H1 (cell line): ENCODE data around the gene DUSP3. TPM values are rescaled to one million over a fixed set of nuclear protein-coding genes. Genes with fewer than 3 reads are reported as not detected.

Experiments used
- CTCF ChIA-PET: fragments of 300-600 bp; sonication (Branson Sonifier 250); formaldehyde crosslinking; loops from one replicate; lab custom pipeline; 2021; ENCODE audit not compliant: partially characterized antibody; lab: Charles Lee
- POLR2A ChIA-PET: fragments of 300-600 bp; sonication (Branson Sonifier 250); formaldehyde crosslinking; loops from one replicate; lab custom pipeline; 2021; ENCODE audit warnings: inconsistent platforms; ENCODE audit not compliant: partially characterized antibody; lab: Charles Lee
- DNase-seq, 2 experiments: peaks; one replicate each; pipeline versions ENCODE4 v3.0.0 to v3.0.0-alpha.2; 2010 to 2022; ENCODE audit warnings: low spot score in 2 of 2, low read depth in 1 of 2, mixed read lengths in 1 of 2
- FAIRE-seq: peaks from 2 replicates; lab custom pipeline; 2011; peaks lifted over from hg19 to GRCh38; lab: Jason Lieb, UNC
- H2AFZ ChIP-seq: 2 replicates; pipeline ENCODE4 v1.8.1; 2012; ENCODE audit warnings: low read length, inconsistent platforms
- H2AK5ac ChIP-seq: 2 replicates; pipeline ENCODE4 v1.6.1; 2013; ENCODE audit warnings: low read depth, low read length
- H2BK120ac ChIP-seq: replicated peaks from 2 replicates; pipeline ENCODE3; 2013; ENCODE audit warnings: low read depth, low read length, inconsistent platforms
- H2BK12ac ChIP-seq: 2 replicates; pipeline ENCODE4 v1.6.1; 2013; ENCODE audit warnings: low read depth, low read length
- H2BK15ac ChIP-seq: 2 replicates; pipeline ENCODE4 v1.6.1; 2013; ENCODE audit warnings: low read length
- H2BK20ac ChIP-seq: 2 replicates; pipeline ENCODE4 v1.6.1; 2013; ENCODE audit warnings: low read length
- H2BK5ac ChIP-seq: 2 replicates; pipeline ENCODE4 v1.6.1; 2013; ENCODE audit warnings: low read depth, low read length
- H3K14ac ChIP-seq: 2 replicates; pipeline ENCODE4 v1.6.1; 2013; ENCODE audit warnings: inconsistent platforms; ENCODE audit not compliant: insufficient read length
- H3K18ac ChIP-seq: 2 replicates; pipeline ENCODE4 v1.6.1; 2013; ENCODE audit warnings: low read length; ENCODE audit errors: extremely low read depth
- H3K23ac ChIP-seq: 2 replicates; pipeline ENCODE4 v1.6.1; 2013; ENCODE audit warnings: inconsistent platforms; ENCODE audit not compliant: insufficient read length
- H3K23me2 ChIP-seq: 2 replicates; pipeline ENCODE4 v1.6.1; 2013; ENCODE audit warnings: low read depth, low read length
- H3K27ac ChIP-seq: 2 replicates; pipeline ENCODE4 v1.6.1; 2011; ENCODE audit warnings: low read depth, low read length, inconsistent platforms
- H3K27me3 ChIP-seq, 4 experiments: replicated peaks in 1 of 4; 1 replicate in 1 of 4; 2 replicates in 3 of 4; pipeline versions ENCODE4 v1.6.1 to v1.8.1; 2011 to 2013; ENCODE audit warnings: low read length in 3 of 4, mild to moderate bottlenecking in 3 of 4, inconsistent platforms in 2 of 4, mixed read lengths in 2 of 4, moderate library complexity in 1 of 4; ENCODE audit not compliant: control insufficient read depth in 3 of 4, insufficient read depth in 3 of 4; ENCODE audit errors: extremely low read depth in 1 of 4
- H3K36me3 ChIP-seq, 4 experiments: 2 replicates each; pipeline versions ENCODE4 v1.6.1 to v1.8.1; 2011 to 2013; ENCODE audit warnings: mild to moderate bottlenecking in 4 of 4, low read length in 3 of 4, moderate library complexity in 2 of 4, control low read depth in 1 of 4, inconsistent platforms in 1 of 4; ENCODE audit not compliant: insufficient read depth in 4 of 4, control insufficient read depth in 2 of 4
- H3K4ac ChIP-seq: replicated peaks from 2 replicates; pipeline ENCODE3; 2013; ENCODE audit warnings: low read length, low read depth, mixed read lengths, inconsistent platforms; ENCODE audit not compliant: insufficient read length
- H3K4me1 ChIP-seq, 4 experiments: replicated peaks in 1 of 4; 1 replicate in 1 of 4; 2 replicates in 3 of 4; pipeline versions ENCODE4 v1.6.1 to v1.8.1; 2011 to 2013; ENCODE audit warnings: low read length in 3 of 4, inconsistent platforms in 2 of 4, mixed read lengths in 1 of 4; ENCODE audit not compliant: insufficient read depth in 4 of 4, control insufficient read depth in 3 of 4
- H3K4me2 ChIP-seq, 2 experiments: 2 replicates each; pipeline versions ENCODE4 v1.6.1 to v1.8.1; 2011 to 2013; ENCODE audit warnings: low read depth in 2 of 2, low read length in 2 of 2, control low read depth in 1 of 2, inconsistent platforms in 1 of 2, mild to moderate bottlenecking in 1 of 2; ENCODE audit not compliant: insufficient read depth in 1 of 2
- H3K4me3 ChIP-seq, 4 experiments: fragments of 200-600, 300-600 bp in 1 of 4; sonication (generic), shearing (Covaris generic), sonication (Bioruptor Twin) in 1 of 4; 2 replicates each; pipeline versions ENCODE4 v1.5.1 to v1.8.1; 2011 to 2016; ENCODE audit warnings: low read length in 4 of 4, low read depth in 3 of 4, control low read depth in 2 of 4, inconsistent platforms in 2 of 4, mild to moderate bottlenecking in 2 of 4, mixed read lengths in 1 of 4, moderate library complexity in 1 of 4; ENCODE audit not compliant: insufficient read depth in 2 of 4; ENCODE audit errors: extremely low read depth in 1 of 4
- H3K56ac ChIP-seq: replicated peaks from 2 replicates; pipeline ENCODE3; 2013; ENCODE audit warnings: low read depth, mild to moderate bottlenecking, mixed read lengths, low read length, inconsistent platforms; ENCODE audit not compliant: insufficient read length
- H3K79me1 ChIP-seq: 2 replicates; pipeline ENCODE4 v1.6.1; 2013; ENCODE audit warnings: low read depth, low read length, control low read depth
- H3K79me2 ChIP-seq, 2 experiments: 2 replicates each; pipeline versions ENCODE4 v1.6.1 to v1.8.1; 2012 to 2013; ENCODE audit warnings: low read length in 2 of 2, mild to moderate bottlenecking in 2 of 2, inconsistent platforms in 1 of 2; ENCODE audit not compliant: insufficient read depth in 2 of 2, control insufficient read depth in 1 of 2
- H3K9ac ChIP-seq, 4 experiments: replicated peaks in 1 of 4; 1 replicate in 1 of 4; 2 replicates in 3 of 4; pipeline versions ENCODE4 v1.6.1 to v1.8.1; 2011 to 2013; ENCODE audit warnings: low read depth in 3 of 4, low read length in 3 of 4, control low read depth in 2 of 4, mild to moderate bottlenecking in 2 of 4, moderate library complexity in 2 of 4, inconsistent platforms in 1 of 4; ENCODE audit errors: extremely low read depth in 1 of 4
- H3K9me3 ChIP-seq, 2 experiments: 2 replicates each; pipeline versions ENCODE4 v1.6.1 to v1.8.1; 2012 to 2013; ENCODE audit warnings: mild to moderate bottlenecking in 2 of 2, moderate library complexity in 2 of 2, control low read depth in 1 of 2, inconsistent platforms in 1 of 2, low read depth in 1 of 2, low read length in 1 of 2, mixed read lengths in 1 of 2; ENCODE audit not compliant: insufficient read depth in 2 of 2
- H4K20me1 ChIP-seq, 2 experiments: replicated peaks in 1 of 2; 2 replicates each; pipeline versions ENCODE3 to v1.8.1; 2011 to 2013; ENCODE audit warnings: inconsistent platforms in 2 of 2, low read length in 2 of 2, mild to moderate bottlenecking in 1 of 2; ENCODE audit not compliant: insufficient read depth in 2 of 2, control insufficient read depth in 1 of 2
- H4K5ac ChIP-seq: 2 replicates; pipeline ENCODE4 v1.6.1; 2013; ENCODE audit warnings: low read length, low read depth, mixed read lengths, inconsistent platforms; ENCODE audit not compliant: insufficient read length
- H4K8ac ChIP-seq: 2 replicates; pipeline ENCODE4 v1.8.0; 2013; ENCODE audit warnings: mild to moderate bottlenecking, moderate library complexity, low read length, inconsistent platforms; ENCODE audit not compliant: insufficient read depth; ENCODE audit errors: extremely low read depth
- H4K91ac ChIP-seq: replicated peaks from 2 replicates; pipeline ENCODE3; 2013; ENCODE audit warnings: low read length, mixed read lengths, inconsistent platforms; ENCODE audit not compliant: insufficient read length
- CREB1 ChIP-seq: IDR thresholded peaks from 2 replicates; pipeline ENCODE4 v1.6.1; 2012; ENCODE audit warnings: inconsistent platforms
- PHF8 ChIP-seq: fragments of 200-600 bp; sonication (generic); conservative IDR thresholded peaks from 2 replicates; pipeline ENCODE4 v1.7.1; 2012; ENCODE audit warnings: low read depth, mild to moderate bottlenecking, inconsistent platforms, low read length, moderate library complexity
- WGBS, 2 experiments: shearing (Covaris generic) in 1 of 2; methylation state at CpG; one replicate each; pipeline versions ENCODE4 v1.1.6 to v1.1.7; 2013 to 2015; ENCODE audit warnings: low lambda C conversion rate in 2 of 2, mixed read lengths in 2 of 2, inconsistent platforms in 1 of 2, low coverage in 1 of 2, missing lambda C conversion rate in 1 of 2; ENCODE audit not compliant: insufficient replicate concordance in 2 of 2, insufficient coverage in 1 of 2, insufficient read length in 1 of 2; ENCODE audit errors: extremely low coverage in 1 of 2, missing lambda C conversion rate in 1 of 2; 5-methylcytosine and 5-hydroxymethylcytosine counted together
- polyA plus RNA-seq, 7 experiments: library from polyadenylated mRNA; depleted of rRNA in 3 of 7; stranded (reverse) in 5 of 7; unstranded in 2 of 7; fragments of >200 nt in 5 of 7; fragments of 200-250 nt in 2 of 7; gene quantifications; 1 replicate in 5 of 7; 2 replicates in 1 of 7; 4 replicates in 1 of 7; pipeline versions ENCODE4 v1.2.1 to v1.2.3, GENCODE V29; 2011 to 2013; ENCODE audit warnings: missing spikeins in 2 of 7, mixed read lengths in 2 of 7
- total RNA-seq: library from RNA; stranded (reverse); fragmentation: NEBNext Ultra II Directional; extraction: Animal tissue kit (Norgen Biotek cat#: 25700); gene quantifications from 2 replicates; pipeline ENCODE4 v1.2.1, GENCODE V29; 2021

The DUSP3 gene
- total and polyA plus RNA-seq, 2 of the 8 experiments (the other 6 are each of a cell fraction or from before 2014, with no cell fraction given): 15.1 to 21.2 TPM

- no peak overlapping the region for H3K4me3 ChIP-seq
- POLR2A ChIA-PET: interaction anchor here (1.3 to 2.3 kb wide), 2 partner anchors 11 to 12 kb away, joined by 4 to 5 read pairs; no protein-coding TSS in a partner anchor
- no peak overlapping the region for H2BK5ac ChIP-seq
- H4K8ac ChIP-seq: no peak overlapping the region
- no peaks in the 10 kb centered on the region for H3K79me1 ChIP-seq
- no peak overlapping the region for H4K5ac ChIP-seq
- no peak overlapping the region for H2AK5ac ChIP-seq
- no peak overlapping the region for H3K27ac ChIP-seq
- no peak overlapping the region for H3K4ac ChIP-seq
- H3K27me3 ChIP-seq: no peaks in the 10 kb centered on the region
- CTCF ChIA-PET: interaction anchor here (1.2 to 3.9 kb wide), 8 partner anchors 11 to 64 kb away, joined by 3 to 20 read pairs (median 5); partner anchors contain the start of gene CD300LG
- 91% methylated on average over 1 of the region's 1 CpG; no CpG with 5 or more reads in 1 of the 2 experiments for WGBS, 2 experiments
- no peak overlapping the region for H2BK12ac ChIP-seq
- FAIRE-seq (no peak), DNase-seq (no peak)
- no peak overlapping the region for H3K18ac ChIP-seq
- no peak overlapping the region for H2AFZ ChIP-seq
- H4K20me1 ChIP-seq: peaks cover 0 to 1% of the 10 kb centered on the region in 2 experiments
- no peaks in the 10 kb centered on the region for H3K36me3 ChIP-seq
- H3K79me2 ChIP-seq: no peaks in the 10 kb centered on the region
- no peak overlapping the region for H3K23ac ChIP-seq
- no peak overlapping the region for H2BK20ac ChIP-seq
- H4K91ac ChIP-seq: no peak overlapping the region
- H3K23me2 ChIP-seq: no peaks in the 10 kb centered on the region
- H3K56ac ChIP-seq: no peak overlapping the region
- H2BK120ac ChIP-seq: no peak overlapping the region
- no peak overlapping the region for H3K14ac ChIP-seq
- peaks cover 0 to 4% (median 1%) of the 10 kb centered on the region in 4 experiments; a peak in 1 of 7 replicates for H3K4me1 ChIP-seq
- H2BK15ac ChIP-seq: no peak overlapping the region
- H3K9me3 ChIP-seq: no peaks in the 10 kb centered on the region
- no peak overlapping the region for H3K4me2 ChIP-seq
- H3K9ac ChIP-seq: no peak overlapping the region
- TF ChIP-seq PHF8 (no peak), CREB1 (no peak)
Measured at GRCh38 chr17:43814714-43815113, 35.9 kb upstream of the DUSP3 start.
